ENCODE results near the gene GRM7.

DNA sequence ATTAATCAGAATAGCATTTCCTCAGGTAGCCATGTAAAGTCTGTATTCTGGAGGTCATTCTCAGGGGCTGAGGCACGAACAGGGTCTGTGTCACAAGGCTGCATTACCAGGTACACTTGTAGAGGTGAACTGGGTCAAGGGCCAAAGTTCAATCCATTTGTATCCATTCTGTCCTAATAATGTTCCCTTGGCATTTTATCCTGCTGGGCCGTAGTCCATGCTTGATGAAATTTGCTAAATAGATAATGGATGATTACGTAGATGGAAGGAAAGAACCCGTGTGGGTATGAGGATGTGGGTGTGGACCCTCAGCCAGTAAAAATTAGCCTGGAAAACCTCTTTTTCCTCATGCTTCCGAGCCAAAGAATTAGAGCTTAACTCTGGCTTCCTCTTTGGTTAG is 785.9 kb downstream of the GRM7 start:
- TF ChIP-seq, protein P1, sequence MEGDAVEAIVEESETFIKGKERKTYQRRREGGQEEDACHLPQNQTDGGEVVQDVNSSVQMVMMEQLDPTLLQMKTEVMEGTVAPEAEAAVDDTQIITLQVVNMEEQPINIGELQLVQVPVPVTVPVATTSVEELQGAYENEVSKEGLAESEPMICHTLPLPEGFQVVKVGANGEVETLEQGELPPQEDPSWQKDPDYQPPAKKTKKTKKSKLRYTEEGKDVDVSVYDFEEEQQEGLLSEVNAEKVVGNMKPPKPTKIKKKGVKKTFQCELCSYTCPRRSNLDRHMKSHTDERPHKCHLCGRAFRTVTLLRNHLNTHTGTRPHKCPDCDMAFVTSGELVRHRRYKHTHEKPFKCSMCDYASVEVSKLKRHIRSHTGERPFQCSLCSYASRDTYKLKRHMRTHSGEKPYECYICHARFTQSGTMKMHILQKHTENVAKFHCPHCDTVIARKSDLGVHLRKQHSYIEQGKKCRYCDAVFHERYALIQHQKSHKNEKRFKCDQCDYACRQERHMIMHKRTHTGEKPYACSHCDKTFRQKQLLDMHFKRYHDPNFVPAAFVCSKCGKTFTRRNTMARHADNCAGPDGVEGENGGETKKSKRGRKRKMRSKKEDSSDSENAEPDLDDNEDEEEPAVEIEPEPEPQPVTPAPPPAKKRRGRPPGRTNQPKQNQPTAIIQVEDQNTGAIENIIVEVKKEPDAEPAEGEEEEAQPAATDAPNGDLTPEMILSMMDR (IDR thresholded peaks at IDR 0.05) = no peak
- TF ChIP-seq POLR2A (IDR thresholded peaks at IDR 0.05) = no peak
